GM21515 (cell line): ENCODE results near the gene CORO7.
A peak's percentile ranks its signal among the peaks of the same experiment; 100 is the strongest.
"Not testable (repeated sequence)": the region's sequence is repeated elsewhere in the genome, so short reads cannot be mapped to it uniquely, and the experiment has no call there.

Experiments
- ATAC-seq: cut with Tn5 transposase; IDR thresholded peaks from one replicate; pipeline ENCODE4 v1.9.1; 2021; ENCODE audit not compliant: unreplicated experiment

Gene CORO7

GRCh38 chr16:4358831-4359561, 57.4 kb downstream of the CORO7 start:
- no peak for ATAC-seq

- no peak for ATAC-seq
These were observed 58.2 kb downstream of the CORO7 start for GRCh38 chr16:4358236-4358635.

GRCh38 chr16:4356820-4357219, 59.6 kb downstream of the CORO7 start:
- ATAC-seq: no peak

- ATAC-seq: no peak
These were observed 61.6 kb downstream of the CORO7 start for GRCh38 chr16:4354512-4355409.

- ATAC-seq: no peak
These were observed 62.7 kb downstream of the CORO7 start for GRCh38 chr16:4353675-4354074.

GRCh38 chr16:4352843-4353242, 63.6 kb downstream of the CORO7 start:
- no peak for ATAC-seq

GRCh38 chr16:4351880-4352279, 64.5 kb downstream of the CORO7 start:
- no peak for ATAC-seq

GRCh38 chr16:4350787-4351659, 65.4 kb downstream of the CORO7 start, which contains the start of gene PAM16:
PAM16 (minus strand) TSS chr16:4351321; CDS start chr16:4351234, 87 bp downstream.
- peak; percentile 83 for ATAC-seq

- ATAC-seq: peak; percentile 8
These were observed 66.0 kb downstream of the CORO7 start for GRCh38 chr16:4350365-4350786.

- no peak for ATAC-seq
These were observed 67.1 kb downstream of the CORO7 start for GRCh38 chr16:4349332-4349731.

- ATAC-seq: no peak
These were observed 68.5 kb downstream of the CORO7 start for GRCh38 chr16:4347765-4348509.

- ATAC-seq: no peak
These were observed 69.4 kb downstream of the CORO7 start for GRCh38 chr16:4347010-4347409.

- ATAC-seq: no peak
These were observed 70.3 kb downstream of the CORO7 start for GRCh38 chr16:4345836-4346781.

- ATAC-seq: no peak
These were observed 71.2 kb downstream of the CORO7 start for GRCh38 chr16:4344983-4345835.

GRCh38 chr16:4344300-4344982, 72.0 kb downstream of the CORO7 start:
- ATAC-seq: not testable (repeated sequence)

- no peak for ATAC-seq
These were observed 73.3 kb downstream of the CORO7 start for GRCh38 chr16:4342866-4343744.

GRCh38 chr16:4341250-4341649, 75.1 kb downstream of the CORO7 start:
- ATAC-seq: no peak
